Measurements from ENCODE around the gene P2RX7. TPM values are rescaled to one million over a fixed set of nuclear protein-coding genes. Genes with fewer than 3 reads are reported as not detected.

P2RX7 gene
- total RNA-seq, 1 experiment from 2014 or later: 0.17 TPM

- no TSS peak for BruUV-seq (replicated peaks)
- Histone ChIP-seq H3K9me3 (ENCODE audit: low read depth, low read length, poor library complexity, severe bottlenecking) (no peaks in the 10 kb centered on the region), H3K27ac (ENCODE audit: low read depth, low read length, poor library complexity, severe bottlenecking) (no peak overlapping the region), H3K4me3 (ENCODE audit: low read depth, low read length, poor library complexity, severe bottlenecking) (no peak overlapping the region), H3K36me3 (ENCODE audit: insufficient read depth, low read length, poor library complexity, severe bottlenecking) (no peaks in the 10 kb centered on the region), H3K27me3 (replicated peaks; ENCODE audit: insufficient read depth, low read depth, low read length, poor library complexity) (no peaks in the 10 kb centered on the region), H3K4me1 (ENCODE audit: insufficient read depth, low read length, poor library complexity, severe bottlenecking) (no peaks in the 10 kb centered on the region)
- intact Hi-C loops (cut with micrococcal nuclease; ENCODE audit: unreplicated experiment): no loop called here
- POLR2A ChIA-PET (ENCODE audit: low non-redundant PET): no interaction called here
- CTCF ChIA-PET: no interaction called here
- TF ChIP-seq EZH2 (IDR thresholded peaks at IDR 0.05; ENCODE audit: borderline replicate concordance, low read depth, low read length, poor library complexity, severe bottlenecking) (no peak), CTCF (conservative IDR thresholded peaks at IDR 0.05; ENCODE audit: low read depth, low read length) (no peak)
- no peak for DNase-seq (ENCODE audit: low spot score)
These were observed 4.8 kb downstream of the P2RX7 start for GRCh38 chr12:121137512-121137911.

GRCh38 chr12:121138284-121138683 is 5.6 kb downstream of the P2RX7 start:
- H3K4me3 ChIP-seq (ENCODE audit: low read depth, low read length, poor library complexity, severe bottlenecking): no peak overlapping the region
- no peaks in the 10 kb centered on the region for H3K9me3 ChIP-seq (ENCODE audit: low read depth, low read length, poor library complexity, severe bottlenecking)
- no peaks in the 10 kb centered on the region for H3K4me1 ChIP-seq (ENCODE audit: insufficient read depth, low read length, poor library complexity, severe bottlenecking)
- ChIA-PET CTCF (no interaction called here), POLR2A (ENCODE audit: low non-redundant PET) (no interaction called here)
- BruUV-seq (replicated peaks): no TSS peak
- TF ChIP-seq EZH2 (IDR thresholded peaks at IDR 0.05; ENCODE audit: borderline replicate concordance, low read depth, low read length, poor library complexity, severe bottlenecking) (no peak), CTCF (conservative IDR thresholded peaks at IDR 0.05; ENCODE audit: low read depth, low read length) (no peak)
- H3K27me3 ChIP-seq (replicated peaks; ENCODE audit: insufficient read depth, low read depth, low read length, poor library complexity): no peaks in the 10 kb centered on the region
- no peak for DNase-seq (ENCODE audit: low spot score)
- H3K36me3 ChIP-seq (ENCODE audit: insufficient read depth, low read length, poor library complexity, severe bottlenecking): no peaks in the 10 kb centered on the region
- H3K27ac ChIP-seq (ENCODE audit: low read depth, low read length, poor library complexity, severe bottlenecking): no peak overlapping the region
- intact Hi-C loops (cut with micrococcal nuclease; ENCODE audit: unreplicated experiment): no loop called here

- BruUV-seq (replicated peaks): no TSS peak
- no peak for TF ChIP-seq CTCF (conservative IDR thresholded peaks at IDR 0.05; ENCODE audit: low read depth, low read length)
- TF ChIP-seq EZH2 (IDR thresholded peaks at IDR 0.05; ENCODE audit: borderline replicate concordance, low read depth, low read length, poor library complexity, severe bottlenecking): no peak
- H3K36me3 ChIP-seq (ENCODE audit: insufficient read depth, low read length, poor library complexity, severe bottlenecking): no peaks in the 10 kb centered on the region
- intact Hi-C loops (cut with micrococcal nuclease; ENCODE audit: unreplicated experiment): no loop called here
- no peak overlapping the region for H3K27ac ChIP-seq (ENCODE audit: low read depth, low read length, poor library complexity, severe bottlenecking)
- H3K4me1 ChIP-seq (ENCODE audit: insufficient read depth, low read length, poor library complexity, severe bottlenecking): no peaks in the 10 kb centered on the region
- H3K4me3 ChIP-seq (ENCODE audit: low read depth, low read length, poor library complexity, severe bottlenecking): no peak overlapping the region
- no peak for DNase-seq (ENCODE audit: low spot score)
- no peaks in the 10 kb centered on the region for H3K9me3 ChIP-seq (ENCODE audit: low read depth, low read length, poor library complexity, severe bottlenecking)
- ChIA-PET POLR2A (ENCODE audit: low non-redundant PET) (no interaction called here), CTCF (no interaction called here)
- no peaks in the 10 kb centered on the region for H3K27me3 ChIP-seq (replicated peaks; ENCODE audit: insufficient read depth, low read depth, low read length, poor library complexity)
These were observed 6.6 kb downstream of the P2RX7 start for GRCh38 chr12:121139286-121139685.

All from A673 (cell line).